Heart left ventricle (tissue), 16 donors: ENCODE results near the gene BCAS1. TPM values are rescaled to one million over a fixed set of nuclear protein-coding genes. Genes with fewer than 3 reads are reported as not detected.

Source experiments
- ATAC-seq, 4 donors: fragments of 200-7000 bp; cut with Tn5 transposase; one replicate each; pipeline ENCODE4 v1.9.1; 2020 to 2022; ENCODE audit warnings: moderate library complexity in 4 of 4, mild to moderate bottlenecking in 3 of 4, moderate number of reproducible peaks in 1 of 4
- DNase-seq, 5 donors: peaks; one replicate each; pipeline ENCODE4 v3.0.0-alpha.2; 2020
- H3K27ac ChIP-seq, 12 donors: fragments of 200-600 bp; sonication (generic) in 4 of 12; one replicate each; pipeline versions ENCODE4 v1.5.0 to v1.8.0; 2016 to 2022; ENCODE audit warnings: mild to moderate bottlenecking in 2 of 12
- H3K27me3 ChIP-seq, 9 donors: fragments of 200-600 bp; sonication (generic) in 2 of 9; one replicate each; pipeline versions ENCODE4 v1.5.1 to v1.8.0; 2016 to 2022; ENCODE audit warnings: mild to moderate bottlenecking in 3 of 9
- H3K36me3 ChIP-seq, 9 donors: fragments of 200-600 bp; sonication (generic) in 2 of 9; one replicate each; pipeline versions ENCODE4 v1.5.0 to v1.8.0; 2018 to 2022; ENCODE audit warnings: mild to moderate bottlenecking in 2 of 9
- H3K4me1 ChIP-seq, 12 donors: fragments of 200-600 bp; sonication (generic) in 4 of 12; one replicate each; pipeline versions ENCODE4 v1.5.0 to v1.8.0; 2016 to 2022; ENCODE audit warnings: mild to moderate bottlenecking in 3 of 12
- H3K4me3 ChIP-seq, 12 donors: fragments of 200-600 bp; sonication (generic) in 4 of 12; one replicate each; pipeline versions ENCODE4 v1.5.0 to v1.8.0; 2017 to 2022; ENCODE audit warnings: mild to moderate bottlenecking in 9 of 12, moderate library complexity in 4 of 12
- H3K9me3 ChIP-seq, 12 donors: fragments of 200-600 bp; sonication (generic) in 4 of 12; one replicate each; pipeline versions ENCODE4 v1.5.0 to v1.8.0; 2016 to 2022; ENCODE audit warnings: mild to moderate bottlenecking in 1 of 12
- POLR2A ChIP-seq, 2 donors: fragments of 450-650 bp; IDR thresholded peaks; one replicate each; pipeline ENCODE4 v1.6.1; 2017; ENCODE audit warnings: antibody characterized with exemption in 2 of 2, mild to moderate bottlenecking in 2 of 2, moderate library complexity in 2 of 2
- WGBS, 4 donors: extraction: QIAGEN DNeasy Blood & Tissue Kit in 2 of 4; methylation state at CpG; one replicate each; pipeline versions ENCODE4 v1.1.5 to v1.1.7; 2013 to 2018; 5-methylcytosine and 5-hydroxymethylcytosine counted together
- intact Hi-C, 10 donors: fragments of 100-400 bp; cut with DNase I; formaldehyde crosslinking; loops; one replicate each; pipeline versions ENCODE4 v1.11.1 to v1.14.2; 2022
- polyA plus RNA-seq, 2 donors: library from polyadenylated mRNA; stranded (reverse); fragments of 200-250 nt; gene quantifications; one replicate each; pipeline ENCODE4 v1.2.3, GENCODE V29; 2013
- total RNA-seq, 9 donors: library from RNA; depleted of rRNA in 2 of 9; stranded (reverse); fragments of >200 nt in 2 of 9; fragmentation: NEBNext Ultra II Directional in 3 of 9; extraction: Animal tissue kit (Norgen Biotek cat#: 25700) in 3 of 9; gene quantifications; one replicate each; pipeline versions ENCODE4 v1.1.0 to v1.2.4, GENCODE V29; 2016 to 2023
- TF ChIP-seq, protein P1 (sequence below), 12 donors: fragments of 200-600 bp; sonication (generic) in 4 of 12; IDR thresholded peaks; one replicate each; pipeline versions ENCODE4 v1.5.0 to v1.8.0; 2018 to 2022; ENCODE audit warnings: antibody characterized with exemption in 12 of 12, mild to moderate bottlenecking in 5 of 12
- donor health status: ischemic (EF 13 %, LVEDD 7.1; RV severe dilation, severe dysfunction).
- donor health status: healthy with polysubstance abuse.
- donor health status: DM: no; HTN: yes; CAD: no.
- donor health status: DM: no; HTN: no; CAD: no.
- donor health status: ischemic (EF 25% LVEDD 6.9; RV normal size, moderate dysfunction).
- donor health status: ischemic (EF 25% LVEDD 5.7; RV mildly dilated, moderate dysfunction).
- donor health status: healthy.
- donor health status: DM: yes; HTN: yes; CAD: no.
- donor health status: ischemic (EF 35%, LVEDD 5.7; RV mildly dilated, moderate dysfunction).
- donor health status: nonischemic (EF 11% LVEDD 7.7; RV severe dilation, severe dysfunction).
- donor health status: DM: yes; HTN: yes; CAD: no.
- donor health status: PGD.
- donor health status: ischemic (EF 29% LVEDD 5.4; RV normal size, mild dysfunction).
- donor health status: nonischemic (EF 23%, LVEDD 6.1; RV moderate dilation, normal function).

BCAS1 gene
- total and polyA plus RNA-seq, 11 donors, result not detected

DNA sequence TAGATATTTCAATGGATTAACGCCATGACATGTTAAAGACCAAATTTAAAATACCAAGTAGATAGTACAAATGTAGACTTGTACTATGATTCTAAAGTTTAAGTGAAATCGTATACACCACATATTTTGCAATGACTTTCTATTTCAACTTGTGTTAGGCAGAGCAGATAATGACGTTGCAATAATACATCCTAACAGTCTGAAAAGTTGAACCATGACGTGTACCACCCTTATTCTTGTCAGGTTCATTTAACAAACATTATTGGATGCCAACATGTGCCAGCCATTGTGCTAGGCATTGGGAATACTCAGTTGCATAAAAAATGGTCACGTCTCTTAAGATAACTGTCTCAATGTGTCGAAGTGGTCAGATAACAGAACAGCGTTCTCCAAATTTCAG, 50.0 kb downstream of the BCAS1 start:
- Histone ChIP-seq H3K4me1 (peaks cover 0 to 10% (median 0%) of the 10 kb centered on the region in 12 donors), H3K27ac (no peak overlapping the region), H3K9me3 (no peaks in the 10 kb centered on the region), H3K36me3 (no peaks in the 10 kb centered on the region), H3K27me3 (no peaks in the 10 kb centered on the region), H3K4me3 (no peak overlapping the region)
- intact Hi-C loops, result no loop called here
- ATAC-seq, result no peak
- TF ChIP-seq, protein P1, sequence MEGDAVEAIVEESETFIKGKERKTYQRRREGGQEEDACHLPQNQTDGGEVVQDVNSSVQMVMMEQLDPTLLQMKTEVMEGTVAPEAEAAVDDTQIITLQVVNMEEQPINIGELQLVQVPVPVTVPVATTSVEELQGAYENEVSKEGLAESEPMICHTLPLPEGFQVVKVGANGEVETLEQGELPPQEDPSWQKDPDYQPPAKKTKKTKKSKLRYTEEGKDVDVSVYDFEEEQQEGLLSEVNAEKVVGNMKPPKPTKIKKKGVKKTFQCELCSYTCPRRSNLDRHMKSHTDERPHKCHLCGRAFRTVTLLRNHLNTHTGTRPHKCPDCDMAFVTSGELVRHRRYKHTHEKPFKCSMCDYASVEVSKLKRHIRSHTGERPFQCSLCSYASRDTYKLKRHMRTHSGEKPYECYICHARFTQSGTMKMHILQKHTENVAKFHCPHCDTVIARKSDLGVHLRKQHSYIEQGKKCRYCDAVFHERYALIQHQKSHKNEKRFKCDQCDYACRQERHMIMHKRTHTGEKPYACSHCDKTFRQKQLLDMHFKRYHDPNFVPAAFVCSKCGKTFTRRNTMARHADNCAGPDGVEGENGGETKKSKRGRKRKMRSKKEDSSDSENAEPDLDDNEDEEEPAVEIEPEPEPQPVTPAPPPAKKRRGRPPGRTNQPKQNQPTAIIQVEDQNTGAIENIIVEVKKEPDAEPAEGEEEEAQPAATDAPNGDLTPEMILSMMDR (IDR thresholded peaks at IDR 0.05), result no peak
- TF ChIP-seq POLR2A (IDR thresholded peaks at IDR 0.05), result no peak
- no peak for DNase-seq
- WGBS, 4 donors, result 79 to 82% (median 80%) methylated on average over 7 of the region's 7 CpGs

DNA sequence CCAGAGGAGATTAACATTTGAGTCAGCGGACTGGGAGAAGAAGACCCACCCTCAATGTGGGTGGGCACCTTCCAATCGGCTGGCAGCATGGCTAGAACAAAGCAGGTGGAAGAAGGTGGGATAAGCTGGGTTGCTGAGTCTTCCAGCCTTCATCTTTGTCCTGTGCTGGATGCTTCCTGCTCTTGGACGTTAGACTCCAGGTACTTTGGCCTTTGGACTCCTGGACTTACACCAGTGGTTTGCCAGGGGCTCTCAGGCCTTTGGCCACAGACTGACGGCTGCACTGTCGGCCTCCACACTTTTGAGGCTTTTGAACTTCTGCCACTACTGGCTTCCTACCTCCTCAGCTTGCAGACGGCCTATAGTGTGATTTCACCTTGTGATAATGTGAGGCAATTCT, 50.8 kb downstream of the BCAS1 start:
- TF ChIP-seq POLR2A (IDR thresholded peaks at IDR 0.05), result no peak
- TF ChIP-seq, protein P1 (IDR thresholded peaks at IDR 0.05), result no peak
- H3K4me3 ChIP-seq, result no peak overlapping the region
- intact Hi-C loops, result no loop called here
- 80 to 86% (median 84%) methylated on average over 6 of the region's 6 CpGs for WGBS, 4 donors
- no peak overlapping the region for H3K27ac ChIP-seq
- no peaks in the 10 kb centered on the region for H3K36me3 ChIP-seq
- ATAC-seq (no peak), DNase-seq (no peak)
- H3K27me3 ChIP-seq, result no peaks in the 10 kb centered on the region
- H3K4me1 ChIP-seq, result peaks cover 0 to 13% (median 0%) of the 10 kb centered on the region in 12 donors
- H3K9me3 ChIP-seq, result no peaks in the 10 kb centered on the region

DNA sequence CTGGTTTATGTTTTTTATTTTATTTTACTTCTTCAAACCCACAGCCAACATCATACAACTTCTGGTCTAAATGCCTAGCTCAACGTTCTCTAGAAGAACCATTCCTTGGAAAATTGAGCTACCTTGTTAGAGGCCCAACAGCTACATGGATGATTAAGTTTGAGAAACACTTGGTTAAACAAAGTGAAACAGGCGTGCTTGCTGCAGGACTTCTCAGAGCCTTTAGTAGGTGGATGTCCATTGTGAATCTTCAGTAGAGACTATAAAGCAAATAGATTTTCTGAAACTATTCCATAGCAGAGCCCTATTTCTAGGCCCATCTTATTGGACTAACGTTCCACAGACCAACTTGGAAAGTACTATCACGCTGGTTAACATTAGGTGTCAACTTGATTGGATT, 51.3 kb downstream of the BCAS1 start:
- ATAC-seq (no peak), DNase-seq (no peak)
- no peaks in the 10 kb centered on the region for H3K36me3 ChIP-seq
- intact Hi-C loops, result no loop called here
- H3K27me3 ChIP-seq, result no peaks in the 10 kb centered on the region
- H3K4me1 ChIP-seq, result peaks cover 0 to 14% (median 0%) of the 10 kb centered on the region in 12 donors
- no peak for TF ChIP-seq POLR2A (IDR thresholded peaks at IDR 0.05)
- TF ChIP-seq, protein P1 (IDR thresholded peaks at IDR 0.05), result no peak
- no peak overlapping the region for H3K4me3 ChIP-seq
- no peaks in the 10 kb centered on the region for H3K9me3 ChIP-seq
- WGBS, 4 donors, result 88 to 93% (median 90%) methylated on average over 4 of the region's 4 CpGs
- H3K27ac ChIP-seq, result no peak overlapping the region

DNA sequence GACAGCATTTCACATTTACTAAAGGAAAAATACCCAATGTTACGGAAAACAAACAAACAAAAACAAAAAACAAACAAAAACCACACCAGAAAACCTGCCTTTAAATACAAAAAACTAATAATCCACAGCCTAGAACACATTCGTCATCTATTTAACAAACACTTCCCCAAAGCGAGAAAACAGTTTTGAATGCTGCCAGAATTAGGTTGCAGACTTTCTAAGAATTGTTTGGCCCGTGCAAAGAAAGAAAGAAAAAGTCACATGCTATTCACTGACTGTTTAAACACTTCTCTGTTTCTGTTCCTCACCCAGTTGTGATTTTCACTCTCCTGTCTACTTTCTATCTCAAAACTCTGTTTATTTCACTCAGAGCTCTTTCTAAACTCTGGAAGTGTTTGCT, 52.5 kb downstream of the BCAS1 start:
- no peaks in the 10 kb centered on the region for H3K36me3 ChIP-seq
- TF ChIP-seq, protein P1 (IDR thresholded peaks at IDR 0.05), result no peak
- no peak for TF ChIP-seq POLR2A (IDR thresholded peaks at IDR 0.05)
- H3K4me1 ChIP-seq, result peaks cover 0 to 14% (median 0%) of the 10 kb centered on the region in 12 donors
- ATAC-seq (no peak), DNase-seq (no peak)
- WGBS, 4 donors, result 72 to 82% (median 76%) methylated on average over 4 of the region's 4 CpGs
- no peak overlapping the region for H3K4me3 ChIP-seq
- H3K27me3 ChIP-seq, result no peaks in the 10 kb centered on the region
- peak overlapping the region in 1 of 12 donors; percentile 79 for H3K27ac ChIP-seq
- no peaks in the 10 kb centered on the region for H3K9me3 ChIP-seq
- intact Hi-C loops, result no loop called here
